Endothelial cell of umbilical vein (primary cell): ENCODE data around the gene MAGI3. TPM values are rescaled to one million over a fixed set of nuclear protein-coding genes. Genes with fewer than 3 reads are reported as not detected.

ENCODE experiments used
- BruUV-seq: library from RNA; stranded (reverse); fragments of 400-500 nt; replicated peaks from 2 replicates; lab custom pipeline; 2021; lab: Mats Ljungman, UMichigan
- CTCF ChIA-PET: fragments of 300-600, 350-600 bp; sonication (Branson Sonifier 250); formaldehyde crosslinking; loops from one replicate; lab custom pipeline; 2021; ENCODE audit warnings: antibody characterized with exemption, inconsistent platforms; lab: Charles Lee
- POLR2A ChIA-PET: fragments of 300-600, 350-600 bp; sonication (Branson Sonifier 250); formaldehyde crosslinking; loops from one replicate; lab custom pipeline; 2021; ENCODE audit warnings: antibody characterized with exemption, inconsistent platforms; lab: Charles Lee
- DNase-seq: peaks from one replicate; pipeline ENCODE4 v3.0.0-alpha.2; 2011; ENCODE audit warnings: low read depth, low spot score
- FAIRE-seq: peaks from 2 replicates; lab custom pipeline; 2011; peaks lifted over from hg19 to GRCh38; lab: Jason Lieb, UNC
- H2AFZ ChIP-seq: 2 replicates; pipeline ENCODE4 v1.6.0; 2012; ENCODE audit warnings: low read depth, low read length, control low read depth, inconsistent platforms
- H3K27ac ChIP-seq: 2 replicates; pipeline ENCODE4 v1.5.1; 2011; ENCODE audit warnings: low read depth, mild to moderate bottlenecking, control low read depth, low read length, moderate library complexity; ENCODE audit not compliant: insufficient read depth
- H3K27me3 ChIP-seq, 2 experiments: 2 replicates each; pipeline versions ENCODE4 v1.6.0 to v1.6.1; 2011; ENCODE audit warnings: low read length in 2 of 2, mixed read lengths in 1 of 2; ENCODE audit not compliant: control insufficient read depth in 2 of 2, insufficient read depth in 2 of 2
- H3K36me3 ChIP-seq, 2 experiments: 2 replicates in 1 of 2; 3 replicates in 1 of 2; pipeline ENCODE4 v1.5.1; 2011; ENCODE audit warnings: low read length in 2 of 2, mild to moderate bottlenecking in 1 of 2, moderate library complexity in 1 of 2; ENCODE audit not compliant: control insufficient read depth in 2 of 2, insufficient read depth in 2 of 2; ENCODE audit errors: extremely low read depth in 1 of 2
- H3K4me1 ChIP-seq: 3 replicates; pipeline ENCODE4 v1.5.1; 2011; ENCODE audit warnings: mild to moderate bottlenecking, low read length; ENCODE audit not compliant: control insufficient read depth, insufficient read depth; ENCODE audit errors: extremely low read depth
- H3K4me2 ChIP-seq: 2 replicates; pipeline ENCODE4 v1.6.1; 2011; ENCODE audit warnings: low read length, control low read depth, mixed read lengths; ENCODE audit not compliant: insufficient read depth
- H3K4me3 ChIP-seq, 3 experiments: fragments of 200-600 bp in 1 of 3; sonication (generic), shearing (Covaris generic) in 1 of 3; replicated peaks in 1 of 3; 2 replicates each; pipeline ENCODE4 v1.5.1; 2011 to 2016; ENCODE audit warnings: control low read depth in 3 of 3, low read length in 3 of 3, mild to moderate bottlenecking in 2 of 3, inconsistent platforms in 1 of 3, low read depth in 1 of 3, moderate library complexity in 1 of 3; ENCODE audit not compliant: insufficient read depth in 1 of 3
- H3K79me2 ChIP-seq: 2 replicates; pipeline ENCODE4 v1.6.0; 2012; ENCODE audit warnings: low read length, inconsistent platforms; ENCODE audit not compliant: control insufficient read depth, insufficient read depth
- H3K9ac ChIP-seq: replicated peaks from 2 replicates; pipeline ENCODE3; 2011; ENCODE audit warnings: low read length, control low read depth; ENCODE audit not compliant: insufficient read depth; ENCODE audit errors: extremely low read depth
- H3K9me1 ChIP-seq: replicated peaks from 3 replicates; pipeline ENCODE4 v1.6.0; 2011; ENCODE audit warnings: mild to moderate bottlenecking, low read length; ENCODE audit not compliant: control insufficient read depth, insufficient read depth; ENCODE audit errors: extremely low read depth
- H3K9me3 ChIP-seq: replicated peaks from 2 replicates; pipeline ENCODE4 v1.5.1; 2012; ENCODE audit warnings: low read length, inconsistent platforms; ENCODE audit not compliant: control insufficient read depth, insufficient read depth
- H4K20me1 ChIP-seq: replicated peaks from 2 replicates; pipeline ENCODE3; 2011; ENCODE audit warnings: mild to moderate bottlenecking, low read length; ENCODE audit not compliant: control insufficient read depth, insufficient read depth; ENCODE audit errors: extremely low read depth
- CTCF ChIP-seq, 2 donors: IDR thresholded peaks; 1 replicate in 1 of 2; 2 replicates in 1 of 2; pipeline ENCODE4 v1.5.1; 2011; ENCODE audit warnings: low read length in 2 of 2, mild to moderate bottlenecking in 2 of 2, moderate library complexity in 2 of 2, control low read depth in 1 of 2, inconsistent platforms in 1 of 2, low read depth in 1 of 2; ENCODE audit not compliant: insufficient read depth in 1 of 2; ENCODE audit errors: extremely low read depth in 1 of 2
- EZH2 ChIP-seq: IDR thresholded peaks from 2 replicates; pipeline ENCODE4 v1.6.1; 2012; ENCODE audit warnings: borderline replicate concordance, low read depth, mild to moderate bottlenecking, moderate library complexity, low read length, inconsistent platforms; ENCODE audit not compliant: severe bottlenecking
- FOS ChIP-seq: IDR thresholded peaks from 2 replicates; pipeline ENCODE4 v1.6.1; 2011; ENCODE audit warnings: mild to moderate bottlenecking, low read length, moderate library complexity, borderline replicate concordance; ENCODE audit not compliant: insufficient read depth
- GATA2 ChIP-seq: IDR thresholded peaks from 2 replicates; pipeline ENCODE4 v1.7.0; 2011; ENCODE audit warnings: low read depth, mild to moderate bottlenecking, moderate library complexity, mixed read lengths, low read length; ENCODE audit not compliant: insufficient read length, insufficient read depth
- JUN ChIP-seq: IDR thresholded peaks from 2 replicates; pipeline ENCODE4 v1.6.1; 2011; ENCODE audit warnings: borderline replicate concordance, low read depth; ENCODE audit not compliant: insufficient read length, insufficient read depth
- MAX ChIP-seq: IDR thresholded peaks from 2 replicates; pipeline ENCODE4 v1.6.1; 2011; ENCODE audit not compliant: insufficient read depth, insufficient read length
- MYC ChIP-seq: IDR thresholded peaks from one replicate; pipeline ENCODE4 v1.6.1; 2011; ENCODE audit warnings: mild to moderate bottlenecking, low read depth, low read length
- POLR2A ChIP-seq: IDR thresholded peaks from 2 replicates; pipeline ENCODE4 v1.6.1; 2012; ENCODE audit warnings: low read depth, mild to moderate bottlenecking, control low read depth, low read length
- POLR2AphosphoS5 ChIP-seq: IDR thresholded peaks from 2 replicates; pipeline ENCODE4 v1.6.1; 2012; ENCODE audit warnings: low read depth, mild to moderate bottlenecking, control low read depth, low read length, moderate library complexity; ENCODE audit not compliant: insufficient read depth
- dilution Hi-C: fragments of 300-500 bp; cut with MboI; formaldehyde crosslinking; loops from one replicate; pipeline ENCODE4 v1.15.0; 2019; ENCODE audit warnings: low sequenced_read_pairs; ENCODE audit not compliant: extremely low pct_ligation_motif_present
- intact Hi-C: fragments of 100-400 bp; cut with micrococcal nuclease; formaldehyde crosslinking; loops from one replicate; pipeline ENCODE4 v1.10.0; 2022
- polyA plus RNA-seq, 4 experiments: library from polyadenylated mRNA; depleted of rRNA in 3 of 4; stranded (reverse) in 3 of 4; unstranded in 1 of 4; fragments of >200 nt; gene quantifications; 2 replicates each; pipeline versions ENCODE4 v1.2.1 to v1.2.3, GENCODE V29; 2011 to 2012; ENCODE audit warnings: missing spikeins in 1 of 4
- total RNA-seq: library from RNA; stranded (reverse); gene quantifications from 2 replicates; pipeline ENCODE4 v1.2.3, GENCODE V29; 2021

The MAGI3 gene
- total and polyA plus RNA-seq, 2 donors (not counting 3 experiments of a cell fraction or from before 2014, with no cell fraction given) = 2.8 to 16.1 TPM

- CTCF ChIA-PET = interaction anchor here (1.2 kb wide), 1 partner anchor 12 kb away, joined by 4 read pairs; no protein-coding TSS in a partner anchor
These were observed 279.7 kb downstream of the MAGI3 start for GRCh38 chr1:113669988-113670387.

More at GRCh38 chr1:113669988-113670387, 279.7 kb downstream of the MAGI3 start:
- intact Hi-C loops = no loop called here
- dilution Hi-C loops = no loop called here
- DNase-seq = no peak
- no TSS peak for BruUV-seq
- no peaks in the 10 kb centered on the region for H4K20me1 ChIP-seq
- no peak overlapping the region for H2AFZ ChIP-seq
- no peak for FAIRE-seq
- H3K9me3 ChIP-seq = no peaks in the 10 kb centered on the region
- H3K36me3 ChIP-seq = no peaks in the 10 kb centered on the region
- H3K9ac ChIP-seq = no peak overlapping the region
- H3K4me1 ChIP-seq = no peaks in the 10 kb centered on the region
- no peaks in the 10 kb centered on the region for H3K79me2 ChIP-seq
- H3K4me2 ChIP-seq = no peak overlapping the region
- POLR2A ChIA-PET = no interaction called here
- no peak overlapping the region for H3K4me3 ChIP-seq
- TF ChIP-seq GATA2 = no peak
- no peak for TF ChIP-seq FOS
- no peak for TF ChIP-seq CTCF (IDR thresholded peaks at IDR 0.05; ENCODE audit: extremely low read depth in 1 of 2, insufficient read depth in 1 of 2, low read depth in 1 of 2, low read length in 2 of 2)
- TF ChIP-seq JUN = no peak
- no peak for TF ChIP-seq MAX
- TF ChIP-seq EZH2 = no peak
- no peak for TF ChIP-seq POLR2AphosphoS5
- TF ChIP-seq POLR2A = no peak
- TF ChIP-seq MYC = no peak
- no peaks in the 10 kb centered on the region for H3K27me3 ChIP-seq
- H3K27ac ChIP-seq = no peak overlapping the region
- H3K9me1 ChIP-seq = no peaks in the 10 kb centered on the region
